Measurements from ENCODE around the gene RC3H2. TPM values are rescaled to one million over a fixed set of nuclear protein-coding genes. Genes with fewer than 3 reads are reported as not detected.

The RC3H2 gene
- total and polyA plus RNA-seq, 2 of the 8 experiments (the other 6 are each of a cell fraction or from before 2014, with no cell fraction given): 11.2 to 38.4 TPM

DNA sequence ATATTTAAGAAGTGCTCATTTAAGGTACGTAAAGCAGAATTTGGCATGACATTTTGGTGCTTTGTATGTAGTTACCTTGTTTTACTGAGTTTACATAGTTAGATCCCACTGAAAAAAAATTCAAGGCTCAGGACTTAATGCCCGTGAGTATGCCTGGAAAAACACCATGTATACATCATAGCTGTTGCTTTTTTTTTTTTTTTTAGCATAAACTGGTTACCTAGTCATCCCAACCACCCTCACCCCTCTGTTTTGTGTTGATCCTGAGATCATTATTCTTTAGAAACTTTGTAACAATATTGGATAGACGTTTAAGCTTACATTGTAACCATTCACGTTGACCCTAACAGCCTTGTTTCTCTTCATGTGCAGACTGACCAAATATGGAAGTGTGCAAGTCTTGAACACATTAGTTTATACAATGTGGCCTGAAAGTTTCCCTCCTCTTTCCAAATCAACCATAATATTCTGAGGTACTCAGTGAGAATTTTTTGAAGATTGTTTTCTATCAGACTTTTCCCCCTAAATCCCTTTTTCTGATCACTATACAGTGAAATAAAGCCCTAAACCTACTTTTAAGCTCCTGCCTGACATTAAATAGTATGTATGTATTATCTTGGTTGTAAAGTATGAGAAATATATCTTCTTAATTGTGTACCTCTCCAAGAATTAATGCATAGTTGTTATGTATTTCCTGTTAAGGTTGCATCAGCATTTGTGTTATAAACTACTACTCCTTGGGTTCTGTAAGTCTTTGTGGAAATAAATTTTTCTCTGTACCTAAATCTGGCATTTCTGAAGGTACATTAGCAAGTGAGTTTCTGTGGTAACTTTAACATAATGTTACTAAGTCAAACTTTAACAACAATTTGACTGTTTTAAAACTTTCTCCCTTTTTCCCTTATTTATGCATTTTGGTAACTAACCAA, 40.1 kb upstream of the RC3H2 start (continued):
- TF ChIP-seq, protein P1, sequence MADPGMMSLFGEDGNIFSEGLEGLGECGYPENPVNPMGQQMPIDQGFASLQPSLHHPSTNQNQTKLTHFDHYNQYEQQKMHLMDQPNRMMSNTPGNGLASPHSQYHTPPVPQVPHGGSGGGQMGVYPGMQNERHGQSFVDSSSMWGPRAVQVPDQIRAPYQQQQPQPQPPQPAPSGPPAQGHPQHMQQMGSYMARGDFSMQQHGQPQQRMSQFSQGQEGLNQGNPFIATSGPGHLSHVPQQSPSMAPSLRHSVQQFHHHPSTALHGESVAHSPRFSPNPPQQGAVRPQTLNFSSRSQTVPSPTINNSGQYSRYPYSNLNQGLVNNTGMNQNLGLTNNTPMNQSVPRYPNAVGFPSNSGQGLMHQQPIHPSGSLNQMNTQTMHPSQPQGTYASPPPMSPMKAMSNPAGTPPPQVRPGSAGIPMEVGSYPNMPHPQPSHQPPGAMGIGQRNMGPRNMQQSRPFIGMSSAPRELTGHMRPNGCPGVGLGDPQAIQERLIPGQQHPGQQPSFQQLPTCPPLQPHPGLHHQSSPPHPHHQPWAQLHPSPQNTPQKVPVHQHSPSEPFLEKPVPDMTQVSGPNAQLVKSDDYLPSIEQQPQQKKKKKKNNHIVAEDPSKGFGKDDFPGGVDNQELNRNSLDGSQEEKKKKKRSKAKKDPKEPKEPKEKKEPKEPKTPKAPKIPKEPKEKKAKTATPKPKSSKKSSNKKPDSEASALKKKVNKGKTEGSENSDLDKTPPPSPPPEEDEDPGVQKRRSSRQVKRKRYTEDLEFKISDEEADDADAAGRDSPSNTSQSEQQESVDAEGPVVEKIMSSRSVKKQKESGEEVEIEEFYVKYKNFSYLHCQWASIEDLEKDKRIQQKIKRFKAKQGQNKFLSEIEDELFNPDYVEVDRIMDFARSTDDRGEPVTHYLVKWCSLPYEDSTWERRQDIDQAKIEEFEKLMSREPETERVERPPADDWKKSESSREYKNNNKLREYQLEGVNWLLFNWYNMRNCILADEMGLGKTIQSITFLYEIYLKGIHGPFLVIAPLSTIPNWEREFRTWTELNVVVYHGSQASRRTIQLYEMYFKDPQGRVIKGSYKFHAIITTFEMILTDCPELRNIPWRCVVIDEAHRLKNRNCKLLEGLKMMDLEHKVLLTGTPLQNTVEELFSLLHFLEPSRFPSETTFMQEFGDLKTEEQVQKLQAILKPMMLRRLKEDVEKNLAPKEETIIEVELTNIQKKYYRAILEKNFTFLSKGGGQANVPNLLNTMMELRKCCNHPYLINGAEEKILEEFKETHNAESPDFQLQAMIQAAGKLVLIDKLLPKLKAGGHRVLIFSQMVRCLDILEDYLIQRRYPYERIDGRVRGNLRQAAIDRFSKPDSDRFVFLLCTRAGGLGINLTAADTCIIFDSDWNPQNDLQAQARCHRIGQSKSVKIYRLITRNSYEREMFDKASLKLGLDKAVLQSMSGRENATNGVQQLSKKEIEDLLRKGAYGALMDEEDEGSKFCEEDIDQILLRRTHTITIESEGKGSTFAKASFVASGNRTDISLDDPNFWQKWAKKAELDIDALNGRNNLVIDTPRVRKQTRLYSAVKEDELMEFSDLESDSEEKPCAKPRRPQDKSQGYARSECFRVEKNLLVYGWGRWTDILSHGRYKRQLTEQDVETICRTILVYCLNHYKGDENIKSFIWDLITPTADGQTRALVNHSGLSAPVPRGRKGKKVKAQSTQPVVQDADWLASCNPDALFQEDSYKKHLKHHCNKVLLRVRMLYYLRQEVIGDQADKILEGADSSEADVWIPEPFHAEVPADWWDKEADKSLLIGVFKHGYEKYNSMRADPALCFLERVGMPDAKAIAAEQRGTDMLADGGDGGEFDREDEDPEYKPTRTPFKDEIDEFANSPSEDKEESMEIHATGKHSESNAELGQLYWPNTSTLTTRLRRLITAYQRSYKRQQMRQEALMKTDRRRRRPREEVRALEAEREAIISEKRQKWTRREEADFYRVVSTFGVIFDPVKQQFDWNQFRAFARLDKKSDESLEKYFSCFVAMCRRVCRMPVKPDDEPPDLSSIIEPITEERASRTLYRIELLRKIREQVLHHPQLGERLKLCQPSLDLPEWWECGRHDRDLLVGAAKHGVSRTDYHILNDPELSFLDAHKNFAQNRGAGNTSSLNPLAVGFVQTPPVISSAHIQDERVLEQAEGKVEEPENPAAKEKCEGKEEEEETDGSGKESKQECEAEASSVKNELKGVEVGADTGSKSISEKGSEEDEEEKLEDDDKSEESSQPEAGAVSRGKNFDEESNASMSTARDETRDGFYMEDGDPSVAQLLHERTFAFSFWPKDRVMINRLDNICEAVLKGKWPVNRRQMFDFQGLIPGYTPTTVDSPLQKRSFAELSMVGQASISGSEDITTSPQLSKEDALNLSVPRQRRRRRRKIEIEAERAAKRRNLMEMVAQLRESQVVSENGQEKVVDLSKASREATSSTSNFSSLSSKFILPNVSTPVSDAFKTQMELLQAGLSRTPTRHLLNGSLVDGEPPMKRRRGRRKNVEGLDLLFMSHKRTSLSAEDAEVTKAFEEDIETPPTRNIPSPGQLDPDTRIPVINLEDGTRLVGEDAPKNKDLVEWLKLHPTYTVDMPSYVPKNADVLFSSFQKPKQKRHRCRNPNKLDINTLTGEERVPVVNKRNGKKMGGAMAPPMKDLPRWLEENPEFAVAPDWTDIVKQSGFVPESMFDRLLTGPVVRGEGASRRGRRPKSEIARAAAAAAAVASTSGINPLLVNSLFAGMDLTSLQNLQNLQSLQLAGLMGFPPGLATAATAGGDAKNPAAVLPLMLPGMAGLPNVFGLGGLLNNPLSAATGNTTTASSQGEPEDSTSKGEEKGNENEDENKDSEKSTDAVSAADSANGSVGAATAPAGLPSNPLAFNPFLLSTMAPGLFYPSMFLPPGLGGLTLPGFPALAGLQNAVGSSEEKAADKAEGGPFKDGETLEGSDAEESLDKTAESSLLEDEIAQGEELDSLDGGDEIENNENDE (IDR thresholded peaks at IDR 0.05; ENCODE audit: insufficient replicate concordance, low read length): no peak
- no peak for TF ChIP-seq TBP (IDR thresholded peaks at IDR 0.05; ENCODE audit: low read depth, low read length)
- no peak for TF ChIP-seq YY1 (IDR thresholded peaks at IDR 0.05; ENCODE audit: low read depth, low read length)
- no peak for TF ChIP-seq EZH2 (IDR thresholded peaks at IDR 0.05; ENCODE audit: low read depth, low read length, severe bottlenecking)
- TF ChIP-seq HDAC6 (IDR thresholded peaks at IDR 0.05; ENCODE audit: low read depth, low read length): no peak
- no peak for TF ChIP-seq KDM4A (IDR thresholded peaks at IDR 0.05; ENCODE audit: low read depth, low read length, severe bottlenecking)
- no peak for TF ChIP-seq ASH2L (IDR thresholded peaks at IDR 0.05; ENCODE audit: low read length)
- no peak for TF ChIP-seq CTBP2 (IDR thresholded peaks at IDR 0.05; ENCODE audit: borderline replicate concordance, insufficient read depth, insufficient read length, low read length)
- TF ChIP-seq POU5F1 (IDR thresholded peaks at IDR 0.05; ENCODE audit: low read depth, low read length): no peak
- no peak for TF ChIP-seq NRF1 (IDR thresholded peaks at IDR 0.05; ENCODE audit: low read depth, low read length)
